SK-N-SH (cell line): Measurements from ENCODE around the gene FBXL22.

ENCODE experiments used
- CTCF ChIP-seq: fragments of 200-600 bp; sonication (generic); IDR thresholded peaks from 2 replicates; pipeline ENCODE4 v1.6.1; 2017; ENCODE audit warnings: antibody characterized with exemption, mild to moderate bottlenecking, moderate library complexity
- EZH2phosphoT487 ChIP-seq: fragments of 200-600 bp; sonication (generic); IDR thresholded peaks from 2 replicates; pipeline ENCODE4 v1.6.1; 2017; ENCODE audit warnings: low read depth, mixed run types, mild to moderate bottlenecking, antibody characterized with exemption, moderate library complexity, borderline replicate concordance
- PBX3 ChIP-seq: IDR thresholded peaks from 2 replicates; pipeline ENCODE4; 2012
- TAF1 ChIP-seq: IDR thresholded peaks from 2 replicates; pipeline ENCODE4 v1.6.1; 2012; ENCODE audit warnings: low read depth, mild to moderate bottlenecking, low read length, moderate library complexity, borderline replicate concordance
- TCF12 ChIP-seq: IDR thresholded peaks from 2 replicates; pipeline ENCODE4 v1.4.0; 2012
- YY1 ChIP-seq: IDR thresholded peaks from 2 replicates; pipeline ENCODE4 v1.4.0; 2012; ENCODE audit warnings: low read depth, mild to moderate bottlenecking
- ZBTB33 ChIP-seq: IDR thresholded peaks from 2 replicates; pipeline ENCODE4 v1.4.0; 2012; ENCODE audit warnings: low read depth, borderline replicate concordance

- TF ChIP-seq TAF1 (no peak), PBX3 (no peak), EZH2phosphoT487 (no peak), CTCF (no peak), YY1 (no peak), ZBTB33 (no peak), TCF12 (no peak)
Measured at GRCh38 chr15:63598473-63599400, 1.6 kb downstream of the FBXL22 start.
